Metanephros (tissue), 2 donors: ENCODE data around the gene CAPG. TPM values are rescaled to one million over a fixed set of nuclear protein-coding genes. Genes with fewer than 3 reads are reported as not detected.

Experiments
- small RNA-seq: library from RNA; depleted of rRNA; stranded (forward); fragments of <200 nt; gene quantifications from one replicate; pipeline ENCODE3, GENCODE V24; 2014; ENCODE audit warnings: low replicate concordance
- total RNA-seq: library from RNA; depleted of rRNA; stranded (reverse); fragments of >200 nt; gene quantifications from one replicate; pipeline ENCODE4 v1.2.3, GENCODE V29; 2014

The CAPG gene
- 86.4 TPM for total RNA-seq

DNA sequence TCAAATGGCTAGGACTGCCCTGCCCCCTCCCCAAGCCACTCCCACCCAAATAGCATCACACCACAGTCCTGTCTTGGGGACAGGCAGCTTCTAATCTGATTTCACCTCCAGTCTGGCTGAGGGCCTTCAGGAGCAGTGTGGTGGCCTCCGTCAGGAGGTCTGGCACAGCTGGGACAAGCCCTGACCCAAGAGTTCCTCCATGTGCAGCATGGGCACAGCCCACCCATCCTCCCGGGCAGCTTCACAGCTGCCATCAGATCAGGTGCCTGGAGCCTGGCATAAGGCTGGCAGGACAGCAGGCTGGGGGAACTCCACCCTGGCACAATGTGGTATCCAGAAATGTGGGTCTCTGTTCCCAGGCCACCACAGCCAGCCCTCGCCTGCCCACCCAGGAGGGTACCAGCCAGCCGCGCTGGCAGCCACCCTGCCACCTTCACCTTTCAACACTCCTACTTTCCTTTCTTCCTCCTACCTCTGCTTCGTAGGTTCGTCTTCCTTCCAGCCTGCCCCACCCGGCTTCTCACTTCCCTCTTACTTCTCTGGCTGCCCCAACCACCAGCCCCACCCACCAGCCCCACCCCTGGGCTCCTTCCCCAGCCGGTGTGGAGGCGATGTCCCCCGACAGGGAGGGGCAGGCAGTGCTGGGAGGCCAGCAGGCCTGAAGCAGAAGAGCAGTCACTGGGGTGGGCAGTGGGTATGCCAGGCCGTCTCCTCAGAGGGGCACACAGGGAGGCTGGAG lies at the start of gene CAPG:
Gene CAPG, minus strand, starts transcription at position 522 of the 739 bp plus-strand sequence. CDS start 8,221 bp downstream, outside the sequence.

GRCh38 chr2:85418132-85419008 lies 8.2 kb upstream of the CAPG start, which contains the start of gene SH2D6:
Gene SH2D6 (plus strand): TSS chr2:85418714. CDS start chr2:85429466, 10,752 bp downstream.

GRCh38 chr2:85354286-85355072 lies 55.7 kb downstream of the CAPG start, which contains the start of the genes ELMOD3 and RETSAT:
Gene ELMOD3 (plus strand): TSS chr2:85354769. CDS start chr2:85357199, 2,430 bp downstream.
Gene RETSAT (minus strand): TSS chr2:85354528. CDS start chr2:85354507, 21 bp downstream.

Small RNA genes lying within 50 kb of the gene (small RNA-seq; reads per million reads assigned to genes)
- gene AC062037.1 (not detected), gene AC062037.2 (not detected), gene RF00019 (not detected), gene RN7SL113P (not detected), gene RN7SL251P (not detected)

Other genes starting within 250 kb of the CAPG start
- gene TGOLN2, start 82.4 kb downstream of the CAPG start, total RNA-seq, result 96.7 TPM
- gene RETSAT, start 55.8 kb downstream of the CAPG start, total RNA-seq, result 26.1 TPM
- gene ELMOD3, start 55.6 kb downstream of the CAPG start, total RNA-seq, result 25.7 TPM
- gene SH2D6, start 8.3 kb upstream of the CAPG start, total RNA-seq, result 0.99 TPM
- 129 TPM for gene MAT2A, start 128.8 kb upstream of the CAPG start, total RNA-seq
- 43.0 TPM for gene GGCX, start 151.1 kb upstream of the CAPG start, total RNA-seq
- gene VAMP8, start 167.2 kb upstream of the CAPG start, total RNA-seq, result 37.7 TPM
- gene VAMP5, start 174.1 kb upstream of the CAPG start, total RNA-seq, result 11.3 TPM
- gene RNF181, start 185.4 kb upstream of the CAPG start, total RNA-seq, result 111 TPM
- 20.2 TPM for gene TMEM150A, start 192.3 kb upstream of the CAPG start, total RNA-seq
- gene C2orf68, start 201.7 kb upstream of the CAPG start, total RNA-seq, result 57.6 TPM
- gene USP39, start 205.8 kb upstream of the CAPG start, total RNA-seq, result 45.4 TPM